Gastrocnemius medialis (tissue), 4 donors: ENCODE measurements around the gene ETNK1.

Source experiments
- CTCF ChIP-seq, 5 experiments: fragments of 450-650 bp in 3 of 5; fragments of 200-600 bp in 2 of 5; sonication (generic) in 2 of 5; IDR thresholded peaks in 4 of 5; conservative IDR thresholded peaks in 1 of 5; 1 replicate in 4 of 5; 2 replicates in 1 of 5; pipeline ENCODE4 v1.5.1; 2016 to 2019; ENCODE audit warnings: antibody characterized with exemption in 5 of 5, mild to moderate bottlenecking in 3 of 5, moderate library complexity in 3 of 5
- POLR2A ChIP-seq, 2 donors: fragments of 450-650 bp; IDR thresholded peaks; one replicate each; pipeline ENCODE4 v1.6.1; 2017; ENCODE audit warnings: antibody characterized with exemption in 2 of 2, mild to moderate bottlenecking in 2 of 2, moderate library complexity in 2 of 2

- no peak for TF ChIP-seq POLR2A (IDR thresholded peaks at IDR 0.05)
- TF ChIP-seq CTCF (IDR thresholded peaks at IDR 0.05 in 4 of 5, conservative IDR thresholded peaks at IDR 0.05 in 1 of 5), result no peak
Observed at GRCh38 chr12:22728987-22729386, 104.0 kb downstream of the ETNK1 start.
